SK-N-SH (cell line): ENCODE measurements around the gene C16orf87.

Experiments used
- JUND ChIP-seq: IDR thresholded peaks from 2 replicates; pipeline ENCODE4 v1.4.0; 2012
- NRF1 ChIP-seq: IDR thresholded peaks from 2 replicates; pipeline ENCODE4 v1.6.1; 2012; ENCODE audit warnings: low read depth, mild to moderate bottlenecking, low read length
- POLR2AphosphoS5 ChIP-seq: IDR thresholded peaks from 2 replicates; pipeline ENCODE4 v1.6.1; 2012; ENCODE audit warnings: low read depth, low read length
- SMC3 ChIP-seq: IDR thresholded peaks from 2 replicates; pipeline ENCODE4 v1.6.1; 2012; ENCODE audit warnings: low read depth, low read length, improper control_type of control experiment
- TF ChIP-seq, protein P1 (sequence below): fragments of 200-600 bp; sonication (generic); IDR thresholded peaks from 2 replicates; pipeline ENCODE4 v1.6.1; 2017; ENCODE audit warnings: antibody characterized with exemption, mild to moderate bottlenecking, moderate library complexity
- TF ChIP-seq, protein P2 (sequence below): IDR thresholded peaks from 2 replicates; pipeline ENCODE4 v1.4.0; 2012; ENCODE audit warnings: low read depth

DNA sequence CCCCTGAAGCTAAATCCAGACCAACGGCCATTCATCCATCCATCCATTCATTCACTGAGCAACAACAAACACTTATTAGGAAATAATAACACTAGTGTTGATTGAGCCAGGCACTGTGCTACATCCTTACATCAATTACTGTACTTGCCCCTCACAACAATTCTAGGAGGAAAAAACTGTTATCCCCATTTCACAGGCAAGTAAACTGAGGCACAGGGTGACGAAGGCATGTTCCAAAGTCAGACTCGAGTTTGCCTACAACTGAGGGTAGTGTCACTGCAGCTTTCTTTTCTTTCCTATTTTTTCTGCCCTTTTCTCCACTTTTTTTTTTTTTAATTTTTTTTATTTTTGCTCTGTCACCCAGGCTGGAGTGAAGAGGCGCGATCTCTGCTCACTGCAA lies 71.7 kb downstream of the C16orf87 start:
- TF ChIP-seq, protein P1, sequence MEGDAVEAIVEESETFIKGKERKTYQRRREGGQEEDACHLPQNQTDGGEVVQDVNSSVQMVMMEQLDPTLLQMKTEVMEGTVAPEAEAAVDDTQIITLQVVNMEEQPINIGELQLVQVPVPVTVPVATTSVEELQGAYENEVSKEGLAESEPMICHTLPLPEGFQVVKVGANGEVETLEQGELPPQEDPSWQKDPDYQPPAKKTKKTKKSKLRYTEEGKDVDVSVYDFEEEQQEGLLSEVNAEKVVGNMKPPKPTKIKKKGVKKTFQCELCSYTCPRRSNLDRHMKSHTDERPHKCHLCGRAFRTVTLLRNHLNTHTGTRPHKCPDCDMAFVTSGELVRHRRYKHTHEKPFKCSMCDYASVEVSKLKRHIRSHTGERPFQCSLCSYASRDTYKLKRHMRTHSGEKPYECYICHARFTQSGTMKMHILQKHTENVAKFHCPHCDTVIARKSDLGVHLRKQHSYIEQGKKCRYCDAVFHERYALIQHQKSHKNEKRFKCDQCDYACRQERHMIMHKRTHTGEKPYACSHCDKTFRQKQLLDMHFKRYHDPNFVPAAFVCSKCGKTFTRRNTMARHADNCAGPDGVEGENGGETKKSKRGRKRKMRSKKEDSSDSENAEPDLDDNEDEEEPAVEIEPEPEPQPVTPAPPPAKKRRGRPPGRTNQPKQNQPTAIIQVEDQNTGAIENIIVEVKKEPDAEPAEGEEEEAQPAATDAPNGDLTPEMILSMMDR = no peak
- TF ChIP-seq JUND (no peak), NRF1 (no peak), POLR2AphosphoS5 (no peak), SMC3 (no peak)
- TF ChIP-seq, protein P2, sequence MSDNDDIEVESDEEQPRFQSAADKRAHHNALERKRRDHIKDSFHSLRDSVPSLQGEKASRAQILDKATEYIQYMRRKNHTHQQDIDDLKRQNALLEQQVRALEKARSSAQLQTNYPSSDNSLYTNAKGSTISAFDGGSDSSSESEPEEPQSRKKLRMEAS = no peak
